ENCODE data around the gene HNRNPK. TPM values are rescaled to one million over a fixed set of nuclear protein-coding genes. Genes with fewer than 3 reads are reported as not detected.
A peak's percentile ranks its signal among the peaks of the same experiment; 100 is the strongest.

HNRNPK gene
- total and polyA plus RNA-seq, 2 of the 13 experiments (the other 11 are each of a cell fraction or from before 2014, with no cell fraction given), result 321 to 712 TPM

DNA sequence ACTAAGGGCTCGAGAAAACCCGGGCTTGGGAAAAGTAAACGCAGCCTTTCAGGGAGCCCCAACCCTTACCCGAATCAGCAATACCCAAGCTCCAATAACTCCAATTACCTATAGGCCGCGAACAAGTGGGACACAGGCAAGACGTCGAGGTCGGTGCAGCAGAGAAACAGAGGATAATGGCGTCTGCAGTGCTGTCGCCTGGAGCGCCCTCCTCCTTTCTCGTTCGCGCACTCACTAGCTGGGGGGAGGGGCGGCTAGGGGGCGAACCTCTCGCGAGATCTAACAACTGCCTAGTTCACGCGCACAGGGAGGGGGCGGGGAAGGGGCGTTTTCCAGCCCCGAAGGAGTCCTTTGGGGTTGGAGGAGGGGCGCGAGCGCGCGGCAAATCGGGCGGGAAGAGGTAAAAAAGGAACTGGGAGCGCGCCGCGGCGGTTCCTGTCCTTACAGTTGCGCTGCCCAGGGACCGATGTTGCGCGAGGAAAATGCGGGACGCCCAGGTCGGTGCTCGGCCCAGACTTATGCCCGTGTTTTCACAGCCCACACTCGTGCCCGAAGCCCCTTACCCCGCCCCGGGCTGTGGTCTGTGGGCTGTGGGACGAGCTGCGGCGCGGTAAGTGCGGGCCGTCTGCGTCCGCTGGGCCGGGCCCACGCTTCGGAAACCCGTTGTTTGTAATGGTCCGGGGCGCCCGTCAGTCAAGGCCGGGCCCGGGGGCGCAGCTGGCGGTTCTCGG is 545 bp upstream of the HNRNPK start, which contains the start of gene RMI1 (continued):
- TF ChIP-seq HDAC1 (CRISPR knock-in tag; IDR thresholded peaks at IDR 0.05) (peak; percentile 20; the same call in 1 of the 2 replicates), ZNF12 (CRISPR knock-in tag; IDR thresholded peaks at IDR 0.05) (no peak), CREB1 (IDR thresholded peaks at IDR 0.05) (no peak), CREB1 (CRISPR knock-in tag; IDR thresholded peaks at IDR 0.05) (peak; percentile 80; the same call in 1 of the 2 replicates), RFX5 (IDR thresholded peaks at IDR 0.05; ENCODE audit: low read depth, low read length) (no peak), SOX6 (IDR thresholded peaks at IDR 0.05) (no peak), SOX6 (CRISPR knock-in tag; IDR thresholded peaks at IDR 0.05) (peak; percentile 66), ZNF878 (CRISPR knock-in tag; IDR thresholded peaks at IDR 0.05) (0 out of 2 replicates have a peak, but pooled peaks have one; percentile 26), NR2C2 (CRISPR knock-in tag; IDR thresholded peaks at IDR 0.05; ENCODE audit: borderline replicate concordance) (peak; percentile 18; the same call in 1 of the 2 replicates)
- TF ChIP-seq, protein P1, sequence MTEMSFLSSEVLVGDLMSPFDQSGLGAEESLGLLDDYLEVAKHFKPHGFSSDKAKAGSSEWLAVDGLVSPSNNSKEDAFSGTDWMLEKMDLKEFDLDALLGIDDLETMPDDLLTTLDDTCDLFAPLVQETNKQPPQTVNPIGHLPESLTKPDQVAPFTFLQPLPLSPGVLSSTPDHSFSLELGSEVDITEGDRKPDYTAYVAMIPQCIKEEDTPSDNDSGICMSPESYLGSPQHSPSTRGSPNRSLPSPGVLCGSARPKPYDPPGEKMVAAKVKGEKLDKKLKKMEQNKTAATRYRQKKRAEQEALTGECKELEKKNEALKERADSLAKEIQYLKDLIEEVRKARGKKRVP (CRISPR knock-in tag; IDR thresholded peaks at IDR 0.05), result peak in 1 of 2 experiments; percentile 45; a peak in 2 of 4 replicates

DNA sequence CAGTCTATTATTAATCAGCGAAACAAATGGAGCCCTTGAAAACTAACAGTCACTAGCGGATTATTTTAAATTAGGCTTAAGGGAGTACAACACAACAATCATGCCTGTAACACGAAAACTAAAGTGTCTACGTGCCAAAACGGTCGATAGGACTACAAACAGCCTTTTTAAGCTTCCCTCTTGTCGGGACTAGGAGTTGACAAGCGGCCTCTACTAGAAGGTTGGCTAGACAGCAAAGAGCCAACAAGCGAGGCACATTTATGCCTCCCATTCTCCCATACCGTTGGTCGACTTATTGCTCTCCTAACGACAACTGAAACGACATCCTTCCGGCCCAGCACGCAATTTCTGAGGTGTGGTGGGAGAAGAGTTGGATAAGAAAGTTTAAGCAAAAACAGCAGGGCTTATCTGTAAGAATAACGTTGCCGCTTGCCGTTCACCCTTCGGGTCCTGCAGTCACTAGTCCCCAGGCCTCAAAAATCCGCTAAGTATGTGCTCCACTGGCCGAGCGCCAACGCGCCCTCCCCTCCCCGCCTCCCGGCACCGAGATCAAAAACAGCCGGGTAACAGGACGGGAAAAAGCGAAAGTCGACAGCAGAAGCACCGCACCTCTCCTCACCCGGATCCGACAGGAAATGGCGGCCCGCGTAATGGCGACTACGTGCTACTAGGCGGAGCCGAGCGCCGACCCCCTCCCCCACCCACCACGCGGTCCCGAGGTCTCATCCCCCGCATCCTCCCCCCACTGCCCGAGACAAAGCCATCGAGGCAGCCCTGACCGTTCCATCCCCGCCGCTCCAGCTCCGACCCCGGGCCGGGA is 813 bp downstream of the HNRNPK start:
- Histone ChIP-seq H2AFZ (ENCODE audit: low read length) (no peak overlapping the region), H4K20me1 (ENCODE audit: insufficient read depth, low read length) (peaks cover 52% of the 10 kb centered on the region), H3K9me3 (ENCODE audit: low read length) (no peaks in the 10 kb centered on the region), H3K36me3 (replicated peaks in 1 of 2; ENCODE audit: control insufficient read depth in 1 of 2, insufficient read depth in 2 of 2, low read length in 2 of 2) (peaks cover 5 to 37% of the 10 kb centered on the region in 2 experiments), H3K27me3 (ENCODE audit: control insufficient read depth in 1 of 2, insufficient read depth in 2 of 2, low read length in 2 of 2) (peaks cover 0 to 6% of the 10 kb centered on the region in 2 experiments; a peak in 1 of 5 replicates), H3K4me1 (ENCODE audit: insufficient read depth, low read length) (peaks cover 66% of the 10 kb centered on the region), H3K4me2 (ENCODE audit: low read depth, low read length) (peak overlapping the region; percentile 84), H3K4me3 (replicated peaks in 1 of 3; ENCODE audit: insufficient read depth in 1 of 3, low read depth in 2 of 3, low read length in 3 of 3) (peak overlapping the region; percentile 92 to 98 (median 95)), H3K9ac (ENCODE audit: insufficient read depth, low read depth, low read length) (peak overlapping the region; percentile 100), H3K79me2 (ENCODE audit: insufficient read depth, low read length) (peaks cover 91% of the 10 kb centered on the region), H3K27ac (ENCODE audit: extremely low read length, insufficient read depth, low read length) (peak overlapping the region; percentile 96)
- ChIA-PET POLR2A (interaction anchor here (0.8 to 5.5 kb wide), 10 partner anchors 7 to 75 kb away, joined by 3 to 96 read pairs (median 10); partner anchors contain the start of gene KIF27), CTCF (ENCODE audit: low intra/inter-chr PET ratio, low total read pairs) (no interaction called here)
- intact Hi-C loops (cut with micrococcal nuclease; ENCODE audit: unreplicated experiment) (no loop called here), in situ Hi-C loops (cut with HindIII; ENCODE audit: extremely low pct_ligation_motif_present, low pct_unique_long_range_greater_than_20kb) (no loop called here)
- DNase-seq (ENCODE audit: low spot score) (peak; percentile 58), FAIRE-seq (no peak), ATAC-seq (peak; percentile 56)
- BruUV-seq (replicated peaks), result TSS peak; percentile 41
- under 1% methylated on average over 28 of the region's 55 CpGs for WGBS (ENCODE audit: low lambda C conversion rate)
- TF ChIP-seq MEIS2 (CRISPR knock-in tag; IDR thresholded peaks at IDR 0.05), result peak; percentile 51
- no peak for TF ChIP-seq ZNF431 (CRISPR knock-in tag; IDR thresholded peaks at IDR 0.05; ENCODE audit: borderline replicate concordance, low read depth)
- TF ChIP-seq HOXD1 (CRISPR knock-in tag; IDR thresholded peaks at IDR 0.05), result peak; percentile 68; the same call in 1 of the 2 replicates
- TF ChIP-seq, protein P2, sequence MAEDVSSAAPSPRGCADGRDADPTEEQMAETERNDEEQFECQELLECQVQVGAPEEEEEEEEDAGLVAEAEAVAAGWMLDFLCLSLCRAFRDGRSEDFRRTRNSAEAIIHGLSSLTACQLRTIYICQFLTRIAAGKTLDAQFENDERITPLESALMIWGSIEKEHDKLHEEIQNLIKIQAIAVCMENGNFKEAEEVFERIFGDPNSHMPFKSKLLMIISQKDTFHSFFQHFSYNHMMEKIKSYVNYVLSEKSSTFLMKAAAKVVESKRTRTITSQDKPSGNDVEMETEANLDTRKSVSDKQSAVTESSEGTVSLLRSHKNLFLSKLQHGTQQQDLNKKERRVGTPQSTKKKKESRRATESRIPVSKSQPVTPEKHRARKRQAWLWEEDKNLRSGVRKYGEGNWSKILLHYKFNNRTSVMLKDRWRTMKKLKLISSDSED (CRISPR knock-in tag; IDR thresholded peaks at IDR 0.05), result 0 out of 2 replicates have a peak, but pooled peaks have one; percentile 18
- TF ChIP-seq, protein P3, sequence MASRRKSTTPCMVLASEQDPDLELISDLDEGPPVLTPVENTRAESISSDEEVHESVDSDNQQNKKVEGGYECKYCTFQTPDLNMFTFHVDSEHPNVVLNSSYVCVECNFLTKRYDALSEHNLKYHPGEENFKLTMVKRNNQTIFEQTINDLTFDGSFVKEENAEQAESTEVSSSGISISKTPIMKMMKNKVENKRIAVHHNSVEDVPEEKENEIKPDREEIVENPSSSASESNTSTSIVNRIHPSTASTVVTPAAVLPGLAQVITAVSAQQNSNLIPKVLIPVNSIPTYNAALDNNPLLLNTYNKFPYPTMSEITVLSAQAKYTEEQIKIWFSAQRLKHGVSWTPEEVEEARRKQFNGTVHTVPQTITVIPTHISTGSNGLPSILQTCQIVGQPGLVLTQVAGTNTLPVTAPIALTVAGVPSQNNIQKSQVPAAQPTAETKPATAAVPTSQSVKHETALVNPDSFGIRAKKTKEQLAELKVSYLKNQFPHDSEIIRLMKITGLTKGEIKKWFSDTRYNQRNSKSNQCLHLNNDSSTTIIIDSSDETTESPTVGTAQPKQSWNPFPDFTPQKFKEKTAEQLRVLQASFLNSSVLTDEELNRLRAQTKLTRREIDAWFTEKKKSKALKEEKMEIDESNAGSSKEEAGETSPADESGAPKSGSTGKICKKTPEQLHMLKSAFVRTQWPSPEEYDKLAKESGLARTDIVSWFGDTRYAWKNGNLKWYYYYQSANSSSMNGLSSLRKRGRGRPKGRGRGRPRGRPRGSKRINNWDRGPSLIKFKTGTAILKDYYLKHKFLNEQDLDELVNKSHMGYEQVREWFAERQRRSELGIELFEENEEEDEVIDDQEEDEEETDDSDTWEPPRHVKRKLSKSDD (CRISPR knock-in tag; IDR thresholded peaks at IDR 0.05; ENCODE audit: low read depth), result no peak; the same call in 1 of the 2 replicates
- TF ChIP-seq TCF7 (IDR thresholded peaks at IDR 0.05; ENCODE audit: low read depth), result peak; percentile 29; the same call in 1 of the 2 replicates
- TF ChIP-seq MED8 (CRISPR knock-in tag; IDR thresholded peaks at IDR 0.05; ENCODE audit: insufficient replicate concordance), result no peak

Data from HepG2 (cell line).